GM13976 (cell line): ENCODE results near the gene GABRG3.

Source experiments
- DNase-seq: peaks from one replicate; pipeline ENCODE4 v3.0.0; 2012; ENCODE audit warnings: low spot score
- in situ Hi-C: fragments of 300-500 bp; cut with MboI; formaldehyde crosslinking; loops from one replicate; pipeline ENCODE4 v1.12.0; 2022; ENCODE audit warnings: low sequenced_read_pairs, mixed read lengths, inconsistent platforms; ENCODE audit not compliant: unreplicated experiment
- TF ChIP-seq, protein P1 (sequence below): IDR thresholded peaks from 2 replicates; pipeline ENCODE4 v1.5.1; 2012; ENCODE audit warnings: borderline replicate concordance, mild to moderate bottlenecking; ENCODE audit not compliant: insufficient read depth; ENCODE audit errors: extremely low read depth, missing control alignments, control extremely low read depth

Gene GABRG3

DNA sequence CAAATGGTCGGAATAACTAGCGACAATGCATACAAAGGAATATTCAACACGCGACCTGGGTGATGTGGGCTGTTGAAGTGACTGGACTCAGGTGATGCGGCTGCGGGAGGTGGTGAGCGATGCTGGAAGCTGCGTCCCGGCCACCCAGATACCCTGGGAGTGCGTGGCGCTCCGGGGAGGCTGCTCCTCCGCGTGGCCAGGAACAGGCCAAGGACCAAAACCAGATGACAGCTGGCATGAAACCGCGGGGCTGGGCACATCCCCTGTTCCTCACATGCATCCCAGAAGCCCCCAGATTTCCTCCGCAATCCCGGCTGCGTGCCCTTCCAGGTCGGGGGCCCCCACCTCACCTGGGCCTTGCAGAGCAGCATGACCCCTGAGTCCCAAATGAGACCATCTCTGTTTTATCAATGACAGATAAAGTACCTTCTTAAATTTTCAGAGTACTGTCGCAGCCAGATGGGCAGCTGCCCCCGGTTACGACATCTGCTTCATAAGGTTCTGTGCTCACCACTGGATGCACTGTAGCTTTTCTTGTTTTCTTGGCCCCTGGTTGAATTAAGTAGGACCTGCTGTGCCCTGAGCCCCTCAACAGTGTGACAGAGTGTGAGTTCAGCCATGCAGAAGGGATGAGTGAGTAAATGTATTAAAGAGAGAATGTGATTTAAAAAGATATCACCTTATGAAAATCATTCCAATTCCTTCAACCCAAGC is 278.2 kb downstream of the GABRG3 start:
- DNase-seq = no peak
- TF ChIP-seq, protein P1, sequence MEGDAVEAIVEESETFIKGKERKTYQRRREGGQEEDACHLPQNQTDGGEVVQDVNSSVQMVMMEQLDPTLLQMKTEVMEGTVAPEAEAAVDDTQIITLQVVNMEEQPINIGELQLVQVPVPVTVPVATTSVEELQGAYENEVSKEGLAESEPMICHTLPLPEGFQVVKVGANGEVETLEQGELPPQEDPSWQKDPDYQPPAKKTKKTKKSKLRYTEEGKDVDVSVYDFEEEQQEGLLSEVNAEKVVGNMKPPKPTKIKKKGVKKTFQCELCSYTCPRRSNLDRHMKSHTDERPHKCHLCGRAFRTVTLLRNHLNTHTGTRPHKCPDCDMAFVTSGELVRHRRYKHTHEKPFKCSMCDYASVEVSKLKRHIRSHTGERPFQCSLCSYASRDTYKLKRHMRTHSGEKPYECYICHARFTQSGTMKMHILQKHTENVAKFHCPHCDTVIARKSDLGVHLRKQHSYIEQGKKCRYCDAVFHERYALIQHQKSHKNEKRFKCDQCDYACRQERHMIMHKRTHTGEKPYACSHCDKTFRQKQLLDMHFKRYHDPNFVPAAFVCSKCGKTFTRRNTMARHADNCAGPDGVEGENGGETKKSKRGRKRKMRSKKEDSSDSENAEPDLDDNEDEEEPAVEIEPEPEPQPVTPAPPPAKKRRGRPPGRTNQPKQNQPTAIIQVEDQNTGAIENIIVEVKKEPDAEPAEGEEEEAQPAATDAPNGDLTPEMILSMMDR = no peak
- in situ Hi-C loops = no loop called here

DNA sequence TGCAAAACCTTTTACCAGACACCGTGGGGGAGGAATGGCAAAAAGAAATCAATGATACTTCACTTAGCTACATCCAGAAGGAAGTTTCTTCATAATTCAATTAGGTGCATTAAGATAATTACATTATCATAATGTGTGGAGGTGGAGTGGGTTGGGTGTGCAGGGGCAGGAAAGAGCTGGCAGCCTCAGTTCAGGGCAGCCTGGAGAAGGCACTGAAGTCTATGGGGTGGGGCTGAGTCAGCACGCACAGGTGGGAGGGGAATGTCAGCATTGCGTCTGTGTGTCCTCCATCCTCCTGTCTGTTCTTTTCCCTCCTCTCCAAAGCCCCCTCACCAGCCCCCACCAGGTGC is 278.8 kb downstream of the GABRG3 start:
- DNase-seq = no peak
- TF ChIP-seq, protein P1 = no peak
- in situ Hi-C loops = no loop called here

DNA sequence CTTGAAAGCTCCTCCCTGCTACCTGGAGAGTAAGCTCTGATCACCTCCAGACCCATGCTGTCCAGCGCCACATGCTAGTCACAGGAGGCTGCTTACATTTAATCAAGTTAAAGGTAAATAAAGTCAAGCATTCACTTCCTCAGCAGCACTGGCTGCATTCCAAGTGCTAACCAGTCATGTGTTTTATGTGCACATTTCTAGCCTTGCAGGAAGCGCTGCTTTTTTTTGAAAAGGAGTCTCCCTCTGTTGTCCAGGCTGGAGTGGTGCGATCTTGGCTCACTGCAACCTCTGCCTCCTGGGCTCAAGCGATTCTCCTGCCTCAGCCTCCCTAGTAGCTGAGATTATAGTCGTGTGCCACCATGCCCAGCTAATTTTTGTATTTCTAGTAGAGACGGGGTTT is 279.2 kb downstream of the GABRG3 start:
- DNase-seq = no peak
- in situ Hi-C loops = no loop called here
- TF ChIP-seq, protein P1 = no peak

DNA sequence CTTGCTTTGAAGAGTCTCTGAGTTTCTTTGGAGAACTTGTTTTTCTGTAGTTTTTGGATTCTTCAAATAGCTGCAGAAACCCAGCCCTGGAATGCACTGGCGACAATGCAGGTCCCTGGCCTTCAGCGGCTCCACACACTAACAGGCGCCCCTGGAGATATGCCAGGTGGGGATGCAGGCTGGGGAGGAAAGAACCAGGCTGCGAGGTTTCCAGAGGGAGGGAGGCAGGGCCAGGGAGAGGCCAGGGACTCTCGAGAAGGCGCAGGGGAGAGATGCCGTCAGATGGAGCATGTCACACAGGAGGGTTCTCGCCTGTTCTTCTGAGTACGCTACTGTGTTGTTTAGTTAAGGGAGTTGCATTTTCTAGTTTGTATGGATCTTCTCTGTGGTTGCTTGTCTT is 283.1 kb downstream of the GABRG3 start:
- TF ChIP-seq, protein P1 = no peak
- in situ Hi-C loops = no loop called here

DNA sequence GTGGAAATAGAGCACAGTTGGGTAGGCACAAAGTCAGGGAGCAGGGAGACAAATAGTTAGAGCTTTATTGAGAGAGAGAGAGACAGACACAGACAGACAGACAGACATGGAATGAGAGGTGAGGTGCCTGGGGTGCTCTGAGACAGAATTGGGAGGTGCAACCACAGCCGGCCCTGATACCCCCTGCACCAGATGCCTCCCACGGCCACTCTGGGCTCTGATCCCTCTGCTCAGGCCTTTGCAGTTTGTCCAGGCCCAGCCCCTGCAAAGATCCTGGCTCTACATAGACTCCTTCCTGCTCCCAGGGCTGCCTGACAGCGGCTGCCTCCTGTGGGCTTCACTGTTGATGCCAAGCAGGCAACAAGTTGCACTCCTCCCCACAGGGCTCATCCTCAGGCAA is 283.8 kb downstream of the GABRG3 start:
- TF ChIP-seq, protein P1 = no peak
- DNase-seq = no peak
- in situ Hi-C loops = no loop called here

More for the DNA sequence above, 283.1 kb downstream of the GABRG3 start:
- DNase-seq = no peak

DNA sequence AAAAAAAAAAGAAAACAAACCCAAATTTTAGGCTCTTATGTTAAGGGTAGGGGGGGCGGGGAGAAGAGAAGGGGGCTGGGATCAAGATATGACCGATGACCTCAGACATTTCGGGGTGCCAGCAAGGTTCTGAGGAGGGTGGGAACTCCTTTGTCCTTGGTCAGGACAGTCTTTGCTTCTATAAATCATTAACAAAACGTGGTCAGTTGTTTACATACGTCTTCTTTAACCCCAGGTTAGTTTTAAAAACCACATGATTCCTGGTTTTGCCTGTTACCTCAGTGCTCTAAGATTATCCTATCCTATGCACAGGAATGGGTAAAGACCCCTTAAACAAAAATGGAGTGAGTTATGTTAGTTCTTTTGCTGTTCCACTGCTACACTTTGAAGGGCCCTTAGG is 285.5 kb downstream of the GABRG3 start:
- TF ChIP-seq, protein P1 = no peak
- no peak for DNase-seq
- in situ Hi-C loops = no loop called here

DNA sequence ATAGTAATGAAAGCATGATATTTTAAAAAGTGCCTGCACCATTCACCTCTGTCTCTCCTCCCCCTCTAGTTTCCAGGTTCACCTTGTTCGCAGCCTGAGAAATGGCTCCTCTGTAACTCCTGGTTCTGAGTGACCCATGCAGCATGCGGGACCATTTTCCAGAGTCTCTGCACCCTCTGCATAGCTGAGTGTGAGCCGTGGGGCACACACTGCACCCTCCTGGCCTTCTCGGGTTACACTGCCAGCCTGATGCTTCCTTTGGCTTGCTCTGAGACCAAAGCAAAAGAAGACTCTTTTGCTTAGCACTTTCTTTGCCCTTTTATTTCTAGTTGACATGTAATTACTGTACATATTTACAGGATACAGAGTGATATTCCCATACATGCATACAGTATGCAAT is 287.3 kb downstream of the GABRG3 start:
- in situ Hi-C loops = no loop called here
- DNase-seq = no peak

More for the DNA sequence above, 287.3 kb downstream of the GABRG3 start:
- TF ChIP-seq, protein P1 = no peak
